Heart right ventricle (tissue), 16 donors: ENCODE data around the gene INCA1. TPM values are rescaled to one million over a fixed set of nuclear protein-coding genes. Genes with fewer than 3 reads are reported as not detected.
A peak's percentile ranks its signal among the peaks of the same experiment; 100 is the strongest.

Experiments
- ATAC-seq, 8 donors: fragments of 200-7000 bp; cut with Tn5 transposase; one replicate each; pipeline ENCODE4 v1.9.1; 2020; ENCODE audit warnings: mild to moderate bottlenecking in 8 of 8, moderate library complexity in 8 of 8, moderate number of reproducible peaks in 1 of 8
- DNase-seq, 2 donors: peaks; one replicate each; pipeline ENCODE4 v3.0.0-alpha.2; 2020
- H3K27ac ChIP-seq, 10 donors: fragments of 200-600 bp; sonication (generic) in 2 of 10; one replicate each; pipeline versions ENCODE4 v1.5.0 to v1.8.0; 2020 to 2022; ENCODE audit warnings: mild to moderate bottlenecking in 3 of 10
- H3K27me3 ChIP-seq, 7 donors: fragments of 200-600 bp; one replicate each; pipeline ENCODE4 v1.8.0; 2021 to 2022; ENCODE audit warnings: mild to moderate bottlenecking in 2 of 7
- H3K36me3 ChIP-seq, 9 donors: fragments of 200-600 bp; sonication (generic) in 1 of 9; one replicate each; pipeline versions ENCODE4 v1.5.0 to v1.8.0; 2020 to 2022; ENCODE audit warnings: mild to moderate bottlenecking in 2 of 9
- H3K4me1 ChIP-seq, 9 donors: fragments of 200-600 bp; sonication (generic) in 1 of 9; one replicate each; pipeline versions ENCODE4 v1.5.0 to v1.8.0; 2020 to 2022; ENCODE audit warnings: mild to moderate bottlenecking in 4 of 9
- H3K4me3 ChIP-seq, 10 donors: fragments of 200-600 bp; sonication (generic) in 2 of 10; one replicate each; pipeline versions ENCODE4 v1.5.0 to v1.8.0; 2020 to 2022; ENCODE audit warnings: mild to moderate bottlenecking in 7 of 10, moderate library complexity in 2 of 10
- H3K9me3 ChIP-seq, 11 donors: fragments of 200-600 bp in 10 of 11; sonication (generic) in 2 of 11; one replicate each; pipeline versions ENCODE4 v1.5.0 to v1.8.0; 2013 to 2022; ENCODE audit warnings: mild to moderate bottlenecking in 2 of 11, control low read depth in 1 of 11, moderate library complexity in 1 of 11
- CTCF ChIP-seq, 9 donors: fragments of 200-600 bp; sonication (generic) in 2 of 9; IDR thresholded peaks; one replicate each; pipeline versions ENCODE4 v1.5.0 to v1.8.0; 2021 to 2022; ENCODE audit warnings: antibody characterized with exemption in 9 of 9, mild to moderate bottlenecking in 5 of 9, moderate library complexity in 1 of 9
- WGBS, 2 donors: extraction: QIAGEN DNeasy Blood & Tissue Kit; methylation state at CpG; one replicate each; pipeline ENCODE4 v1.1.7; 2013; ENCODE audit warnings: inconsistent platforms in 1 of 2; 5-methylcytosine and 5-hydroxymethylcytosine counted together
- intact Hi-C, 10 donors: fragments of 100-400 bp; cut with DNase I; formaldehyde crosslinking; loops; one replicate each; pipeline versions ENCODE4 v1.11.1 to v1.14.2; 2022
- long read RNA-seq, 3 donors: library from polyadenylated mRNA; unstranded; transcript quantifications; one replicate each; pipeline ENCODE4 v2.0.0, GENCODE V29; 2020 to 2021
- polyA plus RNA-seq, 2 donors: library from polyadenylated mRNA; stranded (reverse); fragments of 200-250 nt; gene quantifications; one replicate each; pipeline ENCODE4 v1.2.3, GENCODE V29; 2013
- total RNA-seq, 10 donors: library from RNA; stranded (reverse); fragmentation: NEBNext Ultra II Directional in 3 of 10; extraction: Animal tissue kit (Norgen Biotek cat#: 25700) in 3 of 10; gene quantifications; one replicate each; pipeline versions ENCODE4 v1.2.1 to v1.2.4, GENCODE V29; 2021 to 2023
- donor health status: Arrhythmogenic right ventricular cardiomyopathy.
- donor health status: ischemic (EF 13 %, LVEDD 7.1; RV severe dilation, severe dysfunction).
- donor health status: healthy with polysubstance abuse.
- donor health status: DM: no; HTN: yes; CAD: no.
- donor health status: DM: no; HTN: no; CAD: no.
- donor health status: ischemic (EF 25% LVEDD 6.9; RV normal size, moderate dysfunction).
- donor health status: ischemic (EF 25% LVEDD 5.7; RV mildly dilated, moderate dysfunction).
- donor health status: healthy.
- donor health status: DM: yes; HTN: yes; CAD: no.
- donor health status: Ischemic cardiomyopathy.
- donor health status: ischemic (EF 35%, LVEDD 5.7; RV mildly dilated, moderate dysfunction).
- donor health status: nonischemic (EF 11% LVEDD 7.7; RV severe dilation, severe dysfunction).
- donor health status: DM: yes; HTN: yes; CAD: no.
- donor health status: PGD.
- donor health status: ischemic (EF 29% LVEDD 5.4; RV normal size, mild dysfunction).
- donor health status: nonischemic (EF 23%, LVEDD 6.1; RV moderate dilation, normal function).

The INCA1 gene
- total RNA-seq (1 to 10 TPM; 1.8 to 2.9 (median 2.2) TPM), polyA plus RNA-seq (1 to 10 TPM in 1 of 2 donors, under 1 TPM in 1; 0.83 to 7.8 TPM)
- long read RNA-seq, donor 1, partial matches to known transcripts, result 0 of 2 reads
- long read RNA-seq, donor 1, other reads (novel, unspliced or antisense), result 2 of 2 reads
- long read RNA-seq, donor 2, partial matches to known transcripts, result 1 of 4 reads
- long read RNA-seq, donor 2, other reads (novel, unspliced or antisense), result 3 of 4 reads
- long read RNA-seq, donor 3, partial matches to known transcripts, result 0 of 3 reads
- long read RNA-seq, donor 3, other reads (novel, unspliced or antisense), result 3 of 3 reads

- H3K27me3 ChIP-seq, result no peaks in the 10 kb centered on the region
- H3K36me3 ChIP-seq, result peaks cover 0 to 18% (median 15%) of the 10 kb centered on the region in 9 donors
- peak in 6 of 9 donors; percentile 9 to 26 (median 22) for TF ChIP-seq CTCF (IDR thresholded peaks at IDR 0.05)
- DNase-seq (peak; percentile 94 to 95), ATAC-seq (peak; percentile 88 to 96 (median 92))
- H3K4me1 ChIP-seq, result peaks cover 18 to 44% (median 30%) of the 10 kb centered on the region in 9 donors
- 1% methylated on average over 80 to 93 of the region's 93 CpGs for whole genome bisulfite sequencing, 2 donors
- intact Hi-C loops, result loop anchor here in 2 of 10 donors (1.0 to 5.0 kb wide), 2 partner anchors 30 to 50 kb away; partner anchors contain the start of genes PFN1 (in 1 of the 2) and SPAG7 (in 1 of the 2)
- no peaks in the 10 kb centered on the region for H3K9me3 ChIP-seq
- peak within 1 kb of the TSS; percentile 87 to 97 (median 94) for H3K27ac ChIP-seq
- H3K4me3 ChIP-seq, result peak within 1 kb of the TSS; percentile 67 to 100 (median 95)
These were observed at the start of gene INCA1, which contains the start of gene KIF1C for GRCh38 chr17:4997302-4998026. TSS of gene INCA1 (minus strand) at chr17:4997522. CDS start at chr17:4994437, 3,085 bp downstream. TSS of gene KIF1C (plus strand) at chr17:4997950. CDS start at chr17:5000247, 2,297 bp downstream.

- TF ChIP-seq CTCF (IDR thresholded peaks at IDR 0.05), result no peak
- no peaks in the 10 kb centered on the region for H3K36me3 ChIP-seq
- no peaks in the 10 kb centered on the region for H3K27me3 ChIP-seq
- WGBS, 2 donors, result 92 to 93% methylated on average over 6 of the region's 6 CpGs
- intact Hi-C loops, result no loop called here
- H3K4me1 ChIP-seq, result peaks cover 0 to 15% (median 12%) of the 10 kb centered on the region in 9 donors
- DNase-seq, result no peak
- no peak for ATAC-seq
- no peak overlapping the region for H3K4me3 ChIP-seq
- H3K9me3 ChIP-seq, result no peaks in the 10 kb centered on the region
- no peak overlapping the region for H3K27ac ChIP-seq
These were observed 48.2 kb upstream of the INCA1 start for GRCh38 chr17:5045496-5045895.

- Histone ChIP-seq H3K36me3 (no peaks in the 10 kb centered on the region), H3K4me1 (peaks cover 0 to 8% (median 7%) of the 10 kb centered on the region in 9 donors), H3K27me3 (no peaks in the 10 kb centered on the region), H3K4me3 (no peak overlapping the region), H3K27ac (no peak overlapping the region), H3K9me3 (no peaks in the 10 kb centered on the region)
- ATAC-seq (no peak), DNase-seq (no peak)
- intact Hi-C loops, result no loop called here
- 91 to 93% methylated on average over 5 of the region's 5 CpGs for WGBS, 2 donors
- TF ChIP-seq CTCF (IDR thresholded peaks at IDR 0.05), result no peak
These were observed 47.3 kb upstream of the INCA1 start for GRCh38 chr17:5044630-5045029.

- Histone ChIP-seq H3K36me3 (no peaks in the 10 kb centered on the region), H3K27ac (no peak overlapping the region), H3K4me3 (no peak overlapping the region), H3K9me3 (no peaks in the 10 kb centered on the region), H3K4me1 (no peaks in the 10 kb centered on the region), H3K27me3 (no peaks in the 10 kb centered on the region)
- TF ChIP-seq CTCF (IDR thresholded peaks at IDR 0.05), result no peak
- DNase-seq, result no peak
- 88 to 95% methylated on average over 1 of the region's 1 CpG for WGBS, 2 donors
- intact Hi-C loops, result no loop called here
- ATAC-seq, result no peak
These were observed 46.2 kb upstream of the INCA1 start for GRCh38 chr17:5043524-5043923.
